CD14-positive monocyte (primary cell): Measurements from ENCODE around the gene RNF123. TPM values are rescaled to one million over a fixed set of nuclear protein-coding genes. Genes with fewer than 3 reads are reported as not detected.

Experiments used
- DNase-seq, 3 donors: peaks; one replicate each; pipeline ENCODE4 v3.0.0-alpha.2; 2011 to 2022
- H2AFZ ChIP-seq: 2 replicates; pipeline ENCODE4 v1.6.0; 2012; ENCODE audit warnings: mild to moderate bottlenecking, low read depth, low read length, inconsistent platforms; ENCODE audit not compliant: insufficient read depth, poor library complexity, severe bottlenecking
- H3K27ac ChIP-seq, 2 donors: 1 replicate in 1 of 2; 2 replicates in 1 of 2; pipeline ENCODE4 v1.5.1; 2012 to 2013; ENCODE audit warnings: low read length in 2 of 2, control low read depth in 1 of 2, inconsistent platforms in 1 of 2, low read depth in 1 of 2, mild to moderate bottlenecking in 1 of 2
- H3K27me3 ChIP-seq, 2 donors: one replicate each; pipeline versions ENCODE4 v1.6.0 to v1.6.1; 2011 to 2013; ENCODE audit warnings: low read length in 2 of 2; ENCODE audit not compliant: control insufficient read depth in 2 of 2, insufficient read depth in 2 of 2
- H3K36me3 ChIP-seq, 2 donors: replicated peaks in 1 of 2; 1 replicate in 1 of 2; 2 replicates in 1 of 2; pipeline versions ENCODE4 v1.5.1 to v1.6.1; 2012 to 2013; ENCODE audit warnings: low read length in 2 of 2, control low read depth in 1 of 2, inconsistent platforms in 1 of 2, mild to moderate bottlenecking in 1 of 2; ENCODE audit not compliant: insufficient read depth in 2 of 2, control insufficient read depth in 1 of 2
- H3K4me1 ChIP-seq, 2 donors: 1 replicate in 1 of 2; 2 replicates in 1 of 2; pipeline versions ENCODE4 v1.5.1 to v1.6.1; 2012 to 2013; ENCODE audit warnings: low read length in 2 of 2, control low read depth in 1 of 2, inconsistent platforms in 1 of 2, mild to moderate bottlenecking in 1 of 2, moderate library complexity in 1 of 2; ENCODE audit not compliant: insufficient read depth in 2 of 2, control insufficient read depth in 1 of 2
- H3K4me2 ChIP-seq: replicated peaks from 2 replicates; pipeline ENCODE3; 2012; ENCODE audit warnings: low read length, moderate library complexity, mild to moderate bottlenecking; ENCODE audit not compliant: poor library complexity, severe bottlenecking; ENCODE audit errors: extremely low read depth
- H3K4me3 ChIP-seq, 3 experiments: fragments of 200-600 bp in 1 of 3; sonication (generic) in 1 of 3; replicated peaks in 1 of 3; 1 replicate in 2 of 3; 2 replicates in 1 of 3; pipeline ENCODE4 v1.5.1; 2011 to 2013; ENCODE audit warnings: low read length in 3 of 3, mild to moderate bottlenecking in 3 of 3, control low read depth in 2 of 3, low read depth in 2 of 3, inconsistent platforms in 1 of 3, moderate library complexity in 1 of 3
- H3K79me2 ChIP-seq: 2 replicates; pipeline ENCODE4 v1.6.0; 2012; ENCODE audit warnings: mild to moderate bottlenecking, control low read depth, inconsistent platforms, low read length, moderate library complexity; ENCODE audit not compliant: insufficient read depth
- H3K9ac ChIP-seq: 2 replicates; pipeline ENCODE4 v1.6.0; 2017; ENCODE audit warnings: low read length, mild to moderate bottlenecking; ENCODE audit not compliant: insufficient read depth, poor library complexity, severe bottlenecking
- H3K9me3 ChIP-seq, 2 donors: replicated peaks in 1 of 2; 1 replicate in 1 of 2; 2 replicates in 1 of 2; pipeline versions ENCODE4 v1.5.1 to v1.6.1; 2012 to 2013; ENCODE audit warnings: low read length in 2 of 2, control low read depth in 1 of 2; ENCODE audit not compliant: control insufficient read depth in 1 of 2, insufficient read depth in 1 of 2
- H4K20me1 ChIP-seq: 2 replicates; pipeline ENCODE4 v1.6.0; 2012; ENCODE audit warnings: mild to moderate bottlenecking, low read length, control low read depth, moderate library complexity; ENCODE audit not compliant: insufficient read depth
- H3K27ac Mint-ChIP-seq, 7 donors: one replicate each; pipeline ENCODE4 v1.8.0; 2020; ENCODE audit warnings: mild to moderate bottlenecking in 7 of 7, mixed read lengths in 7 of 7, moderate library complexity in 6 of 7, inconsistent platforms in 2 of 7
- H3K27me3 Mint-ChIP-seq, 3 donors: one replicate each; pipeline ENCODE4 v1.8.0; 2021 to 2022; ENCODE audit warnings: low read depth in 3 of 3, mild to moderate bottlenecking in 3 of 3, mixed read lengths in 3 of 3, moderate library complexity in 3 of 3, inconsistent platforms in 1 of 3
- H3K36me3 Mint-ChIP-seq, 2 donors: one replicate each; pipeline ENCODE4 v1.8.0; 2020; ENCODE audit warnings: mixed read lengths in 2 of 2, inconsistent platforms in 1 of 2, mild to moderate bottlenecking in 1 of 2
- H3K4me1 Mint-ChIP-seq: one replicate; pipeline ENCODE4 v1.8.0; 2020; ENCODE audit warnings: mild to moderate bottlenecking, mixed read lengths
- H3K4me3 Mint-ChIP-seq, 2 donors: one replicate each; pipeline ENCODE4 v1.8.0; 2020; ENCODE audit warnings: mild to moderate bottlenecking in 2 of 2, mixed read lengths in 2 of 2, moderate library complexity in 1 of 2
- H3K9me3 Mint-ChIP-seq, 7 donors: one replicate each; pipeline ENCODE4 v1.8.0; 2020 to 2022; ENCODE audit warnings: mixed read lengths in 7 of 7, mild to moderate bottlenecking in 6 of 7, moderate library complexity in 6 of 7, inconsistent platforms in 2 of 7
- CTCF ChIP-seq: fragments of 200-600 bp; IDR thresholded peaks from one replicate; pipeline ENCODE4 v1.8.0; 2022; ENCODE audit warnings: antibody characterized with exemption, mild to moderate bottlenecking
- WGBS: methylation state at CpG from one replicate; pipeline ENCODE4 v1.1.5; 2013; ENCODE audit warnings: missing lambda C conversion rate; ENCODE audit not compliant: insufficient coverage; 5-methylcytosine and 5-hydroxymethylcytosine counted together
- intact Hi-C, 2 donors: fragments of 100-400 bp; cut with micrococcal nuclease; formaldehyde crosslinking; loops; one replicate each; pipeline versions ENCODE4 v1.15.0 to v1.15.1; 2023
- polyA plus RNA-seq, 3 donors: library from polyadenylated mRNA; depleted of rRNA in 1 of 3; unstranded in 2 of 3; stranded (reverse) in 1 of 3; fragments of 300-500 nt in 2 of 3; fragments of >200 nt in 1 of 3; fragmentation: Illumina TruSeq in 2 of 3; gene quantifications; 1 replicate in 2 of 3; 2 replicates in 1 of 3; pipeline ENCODE4 v1.2.3, GENCODE V29; 2012 to 2021

Gene RNF123
- polyA plus RNA-seq, 3 donors: 11.1 to 46.2 (median 15.7) TPM

GRCh38 chr3:49659756-49660155 is 29.6 kb upstream of the RNF123 start:
- Histone ChIP-seq H3K27ac (no peak overlapping the region), H3K9ac (no peak overlapping the region), H4K20me1 (no peaks in the 10 kb centered on the region), H3K4me1 (peaks cover 0 to 10% of the 10 kb centered on the region in 2 donors), H3K79me2 (no peaks in the 10 kb centered on the region), H3K27me3 (peaks cover 0 to 2% of the 10 kb centered on the region in 2 donors), H3K9me3 (no peaks in the 10 kb centered on the region), H3K36me3 (no peaks in the 10 kb centered on the region), H3K4me3 (no peak overlapping the region), H2AFZ (no peak overlapping the region), H3K4me2 (no peak overlapping the region)
- intact Hi-C loops: no loop called here
- TF ChIP-seq CTCF: no peak
- DNase-seq: no peak
- H3K27me3 Mint-ChIP-seq: peaks cover 2 to 7% (median 4%) of the 10 kb centered on the region in 3 donors
- H3K4me3 Mint-ChIP-seq: no peak overlapping the region
- H3K4me1 Mint-ChIP-seq: peaks cover 11% of the 10 kb centered on the region
- H3K36me3 Mint-ChIP-seq: no peaks in the 10 kb centered on the region
- no peaks in the 10 kb centered on the region for H3K9me3 Mint-ChIP-seq
- 82% methylated on average over 4 of the region's 4 CpGs for WGBS
- peak overlapping the region in 1 of 7 donors; percentile 53 for H3K27ac Mint-ChIP-seq

GRCh38 chr3:49661281-49661680 is 28.1 kb upstream of the RNF123 start:
- H3K4me3 ChIP-seq: no peak overlapping the region
- DNase-seq: no peak
- H3K9ac ChIP-seq: no peak overlapping the region
- no peak overlapping the region for H3K4me2 ChIP-seq
- no peak overlapping the region for H3K27ac ChIP-seq
- intact Hi-C loops: no loop called here
- peaks cover 0 to 2% of the 10 kb centered on the region in 2 donors for H3K27me3 ChIP-seq
- H3K36me3 ChIP-seq: no peaks in the 10 kb centered on the region
- WGBS: 95% methylated on average over 11 of the region's 14 CpGs
- H3K36me3 Mint-ChIP-seq: no peaks in the 10 kb centered on the region
- no peaks in the 10 kb centered on the region for H3K9me3 ChIP-seq
- no peak overlapping the region for H3K27ac Mint-ChIP-seq
- no peak overlapping the region for H3K4me3 Mint-ChIP-seq
- peaks cover 0 to 13% of the 10 kb centered on the region in 2 donors for H3K4me1 ChIP-seq
- no peaks in the 10 kb centered on the region for H3K9me3 Mint-ChIP-seq
- H4K20me1 ChIP-seq: no peaks in the 10 kb centered on the region
- H3K79me2 ChIP-seq: no peaks in the 10 kb centered on the region
- peaks cover 4 to 7% (median 4%) of the 10 kb centered on the region in 3 donors for H3K27me3 Mint-ChIP-seq
- no peak for TF ChIP-seq CTCF
- H2AFZ ChIP-seq: no peak overlapping the region
- peaks cover 14% of the 10 kb centered on the region for H3K4me1 Mint-ChIP-seq
